Measurements from ENCODE around the gene MCOLN3. TPM values are rescaled to one million over a fixed set of nuclear protein-coding genes. Genes with fewer than 3 reads are reported as not detected.
A peak's percentile ranks its signal among the peaks of the same experiment; 100 is the strongest.
"Not testable (repeated sequence)": the region's sequence is repeated elsewhere in the genome, so short reads cannot be mapped to it uniquely, and the experiment has no call there.

Gene MCOLN3
- total RNA-seq, 2 donors from 2014 or later, result 15.8 to 17.5 TPM

DNA sequence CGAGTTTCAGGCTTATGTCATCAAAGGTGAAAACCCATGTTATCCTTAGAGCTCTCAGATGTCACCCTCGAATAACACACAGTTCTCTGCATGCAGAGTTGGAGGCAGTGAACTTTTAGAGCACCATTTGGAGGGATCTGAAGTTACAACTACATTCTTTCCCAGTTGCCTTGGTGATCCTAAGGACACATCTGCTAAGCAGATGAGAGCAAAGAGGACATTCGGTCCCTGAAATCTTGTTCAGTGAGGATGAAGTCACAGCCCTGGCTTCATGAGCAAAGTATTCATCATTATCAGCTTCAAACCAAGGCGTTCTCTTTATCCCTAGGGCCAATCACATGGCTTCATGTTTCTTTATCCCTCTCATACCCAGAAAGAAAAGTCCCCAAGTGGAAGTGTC lies 28.3 kb downstream of the MCOLN3 start:
- Histone ChIP-seq H3K4me3 (no peak overlapping the region), H3K27me3 (no peaks in the 10 kb centered on the region), H3K27ac (no peak overlapping the region), H3K36me3 (replicated peaks in 1 of 2; ENCODE audit: insufficient read depth in 1 of 2, low read depth in 2 of 2) (no peaks in the 10 kb centered on the region), H3K9me3 (no peaks in the 10 kb centered on the region), H3K4me1 (no peaks in the 10 kb centered on the region)
- ATAC-seq (no peak), DNase-seq (no peak)
- intact Hi-C loops (cut with DNase I), result loop anchor here (10.0 kb wide), 1 partner anchor 45 kb away; no protein-coding TSS in a partner anchor
- 75 to 77% methylated on average over 4 of the region's 4 CpGs for WGBS, 2 donors
- no peak for TF ChIP-seq POLR2A (IDR thresholded peaks at IDR 0.05)
- TF ChIP-seq, protein P1, sequence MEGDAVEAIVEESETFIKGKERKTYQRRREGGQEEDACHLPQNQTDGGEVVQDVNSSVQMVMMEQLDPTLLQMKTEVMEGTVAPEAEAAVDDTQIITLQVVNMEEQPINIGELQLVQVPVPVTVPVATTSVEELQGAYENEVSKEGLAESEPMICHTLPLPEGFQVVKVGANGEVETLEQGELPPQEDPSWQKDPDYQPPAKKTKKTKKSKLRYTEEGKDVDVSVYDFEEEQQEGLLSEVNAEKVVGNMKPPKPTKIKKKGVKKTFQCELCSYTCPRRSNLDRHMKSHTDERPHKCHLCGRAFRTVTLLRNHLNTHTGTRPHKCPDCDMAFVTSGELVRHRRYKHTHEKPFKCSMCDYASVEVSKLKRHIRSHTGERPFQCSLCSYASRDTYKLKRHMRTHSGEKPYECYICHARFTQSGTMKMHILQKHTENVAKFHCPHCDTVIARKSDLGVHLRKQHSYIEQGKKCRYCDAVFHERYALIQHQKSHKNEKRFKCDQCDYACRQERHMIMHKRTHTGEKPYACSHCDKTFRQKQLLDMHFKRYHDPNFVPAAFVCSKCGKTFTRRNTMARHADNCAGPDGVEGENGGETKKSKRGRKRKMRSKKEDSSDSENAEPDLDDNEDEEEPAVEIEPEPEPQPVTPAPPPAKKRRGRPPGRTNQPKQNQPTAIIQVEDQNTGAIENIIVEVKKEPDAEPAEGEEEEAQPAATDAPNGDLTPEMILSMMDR (IDR thresholded peaks at IDR 0.05), result no peak

DNA sequence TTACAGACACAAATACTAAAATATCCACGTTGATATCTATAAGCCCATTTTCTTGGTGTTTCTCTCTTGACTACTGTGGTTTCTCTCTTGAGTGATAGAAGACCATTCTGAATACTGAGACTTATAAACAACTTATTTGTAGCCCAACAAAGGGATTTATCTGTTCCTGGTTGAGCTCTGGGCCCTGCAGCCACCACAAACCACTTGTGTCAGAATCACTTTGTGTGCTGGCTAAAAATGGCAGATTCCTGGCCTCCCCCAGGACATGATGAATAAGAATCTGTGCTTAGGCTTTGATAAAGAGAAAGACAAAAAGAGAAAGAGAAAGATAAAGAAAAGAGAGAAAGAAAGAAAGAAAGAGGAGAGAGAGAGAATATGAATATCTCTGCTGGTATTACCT lies 32.5 kb downstream of the MCOLN3 start:
- Histone ChIP-seq H3K9me3 (no peaks in the 10 kb centered on the region), H3K36me3 (replicated peaks in 1 of 2; ENCODE audit: insufficient read depth in 1 of 2, low read depth in 2 of 2) (no peaks in the 10 kb centered on the region), H3K4me3 (no peak overlapping the region), H3K27ac (no peak overlapping the region), H3K27me3 (no peaks in the 10 kb centered on the region), H3K4me1 (no peaks in the 10 kb centered on the region)
- intact Hi-C loops (cut with DNase I), result no loop called here
- DNase-seq (no peak), ATAC-seq (no peak)
- TF ChIP-seq POLR2A (IDR thresholded peaks at IDR 0.05), result no peak
- TF ChIP-seq, protein P1 (IDR thresholded peaks at IDR 0.05), result no peak
- 97 to 100% methylated on average over 1 of the region's 1 CpG for WGBS, 2 donors

DNA sequence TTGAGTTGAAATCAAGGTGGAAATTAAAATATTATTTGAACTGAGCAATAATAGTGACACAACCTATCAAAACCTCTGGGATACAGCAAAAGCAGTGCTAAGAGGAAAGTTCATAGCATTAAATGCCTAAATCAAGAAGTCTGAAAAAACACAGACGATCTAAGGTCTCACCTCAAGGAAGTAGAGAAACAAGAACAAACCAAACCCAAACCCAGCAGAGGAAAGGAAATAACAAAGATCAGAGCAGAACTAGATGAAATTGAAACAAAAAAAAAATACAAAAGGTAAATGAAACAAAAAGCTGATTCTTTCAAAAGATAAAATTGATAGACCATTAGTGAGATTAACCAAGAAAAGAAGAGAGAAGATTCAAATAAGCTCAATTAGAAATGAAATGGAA lies 42.7 kb downstream of the MCOLN3 start:
- intact Hi-C loops (cut with DNase I); H3K4me1 ChIP-seq; H3K36me3 ChIP-seq (replicated peaks in 1 of 2; ENCODE audit: insufficient read depth in 1 of 2, low read depth in 2 of 2); H3K4me3 ChIP-seq; H3K27me3 ChIP-seq; DNase-seq; ATAC-seq; H3K27ac ChIP-seq; H3K9me3 ChIP-seq: not testable (repeated sequence)
- 87 to 88% methylated on average over 1 of the region's 1 CpG for WGBS, 2 donors

DNA sequence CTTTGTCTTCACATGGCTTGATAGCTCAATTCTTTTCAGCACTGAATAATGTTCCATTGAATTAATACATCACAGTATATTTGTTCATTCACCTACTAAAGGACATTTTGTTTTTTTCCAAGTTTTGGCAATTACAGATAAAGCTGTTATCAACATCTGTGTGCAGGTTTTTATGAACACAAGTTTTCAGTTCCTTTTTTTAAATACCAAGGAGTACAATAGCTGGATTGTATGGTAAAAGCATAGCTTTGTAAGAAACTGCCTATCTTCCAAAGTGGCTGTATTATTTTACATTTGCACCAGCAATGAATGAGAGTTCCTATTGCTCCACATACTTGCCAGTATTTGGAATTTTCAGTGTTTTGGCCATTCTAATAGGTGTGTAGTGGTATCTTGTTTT lies 46.6 kb downstream of the MCOLN3 start:
- Histone ChIP-seq H3K36me3 (replicated peaks in 1 of 2; ENCODE audit: insufficient read depth in 1 of 2, low read depth in 2 of 2) (no peaks in the 10 kb centered on the region), H3K27me3 (no peaks in the 10 kb centered on the region), H3K4me1 (peaks cover 16% of the 10 kb centered on the region), H3K4me3 (no peak overlapping the region), H3K9me3 (no peaks in the 10 kb centered on the region), H3K27ac (no peak overlapping the region)
- DNase-seq, result no peak
- intact Hi-C loops (cut with DNase I), result no loop called here
- no peak for TF ChIP-seq POLR2A (IDR thresholded peaks at IDR 0.05)
- TF ChIP-seq, protein P1 (IDR thresholded peaks at IDR 0.05), result no peak
- no peak for ATAC-seq

DNA sequence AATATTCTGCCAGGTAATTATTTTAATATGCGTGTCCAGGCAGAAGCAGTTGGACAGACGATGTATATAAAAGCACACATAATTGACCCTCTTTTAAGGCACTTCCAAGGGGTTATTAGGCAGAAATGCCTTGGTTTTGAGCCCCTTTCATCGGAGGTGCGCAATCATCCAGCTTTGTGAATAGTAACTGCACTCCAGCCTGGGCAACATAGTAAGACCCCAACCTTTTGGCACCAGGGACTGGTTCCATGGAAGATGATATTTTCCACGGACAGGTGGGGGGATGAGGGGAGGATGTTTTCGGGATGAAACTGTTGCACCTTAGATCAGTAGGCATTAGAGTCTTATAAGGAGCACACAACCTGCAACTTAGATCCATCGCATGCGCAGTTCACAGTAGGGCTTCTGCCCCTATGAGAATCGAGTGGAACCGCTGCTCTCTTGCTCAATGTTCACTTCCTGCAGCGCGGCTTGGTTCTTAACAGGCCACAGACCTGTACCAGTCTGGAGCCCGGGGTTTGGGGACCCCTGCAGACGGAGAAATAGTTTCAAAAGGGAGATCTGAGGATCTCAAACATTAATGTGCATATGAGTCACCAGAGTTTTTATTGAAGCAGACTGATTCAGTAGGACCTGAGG lies 49.5 kb downstream of the MCOLN3 start:
- Histone ChIP-seq H3K27ac (no peak overlapping the region), H3K9me3 (no peaks in the 10 kb centered on the region), H3K36me3 (replicated peaks in 1 of 2; ENCODE audit: insufficient read depth in 1 of 2, low read depth in 2 of 2) (no peaks in the 10 kb centered on the region), H3K4me3 (no peak overlapping the region), H3K4me1 (peaks cover 21% of the 10 kb centered on the region), H3K27me3 (no peaks in the 10 kb centered on the region)
- DNase-seq (peak in 1 of 4 donors; percentile 10), ATAC-seq (no peak)
- WGBS, 2 donors, result 58 to 68% methylated on average over 14 of the region's 14 CpGs
- intact Hi-C loops (cut with DNase I), result no loop called here
- no peak for TF ChIP-seq POLR2A (IDR thresholded peaks at IDR 0.05)
- TF ChIP-seq, protein P1 (IDR thresholded peaks at IDR 0.05), result no peak

Measured in body of pancreas (tissue), 4 donors.